HL-60 (cell line): ENCODE results near the gene SPAG9.

Source experiments
- DNase-seq, 2 experiments: peaks; one replicate each; pipeline ENCODE4 v3.0.0-alpha.2; 2010 to 2020; ENCODE audit warnings: low read depth in 1 of 2, low spot score in 1 of 2
- H3K27ac ChIP-seq: fragments of 250-450 bp; sonication (Bioruptor Pico); replicated peaks from 2 replicates; pipeline ENCODE4 v1.5.1; 2020; ENCODE audit warnings: mild to moderate bottlenecking, moderate library complexity
- H3K27me3 ChIP-seq: fragments of 250-450 bp; sonication (Bioruptor Pico); 2 replicates; pipeline ENCODE4 v1.5.1; 2021; ENCODE audit warnings: mild to moderate bottlenecking, moderate library complexity; ENCODE audit not compliant: insufficient read depth, poor library complexity, severe bottlenecking
- H3K4me3 ChIP-seq: replicated peaks from 2 replicates; pipeline ENCODE4 v1.5.1; 2011; ENCODE audit warnings: mild to moderate bottlenecking, control low read depth, low read length; ENCODE audit not compliant: insufficient read depth
- CTCF ChIP-seq: IDR thresholded peaks from one replicate; pipeline ENCODE4 v1.5.1; 2011; ENCODE audit warnings: low read length, control low read depth, inconsistent platforms; ENCODE audit not compliant: insufficient read depth
- GABPA ChIP-seq: IDR thresholded peaks from 2 replicates; pipeline ENCODE4 v1.6.1; 2012; ENCODE audit warnings: low read depth
- POLR2AphosphoS5 ChIP-seq: IDR thresholded peaks from 2 replicates; pipeline ENCODE4 v1.6.1; 2012; ENCODE audit warnings: low read depth
- REST ChIP-seq: IDR thresholded peaks from 2 replicates; pipeline ENCODE4 v1.6.1; 2012; ENCODE audit warnings: low read depth; ENCODE audit not compliant: insufficient replicate concordance
- SPI1 ChIP-seq: IDR thresholded peaks from 2 replicates; pipeline ENCODE4 v1.6.1; 2012; ENCODE audit warnings: low read depth, mild to moderate bottlenecking, borderline replicate concordance

SPAG9 gene

GRCh38 chr17:50922721-50923405 lies 197.8 kb downstream of the SPAG9 start:
- H3K27me3 ChIP-seq = no peaks in the 10 kb centered on the region
- no peak for DNase-seq
- no peak overlapping the region for H3K27ac ChIP-seq
- H3K4me3 ChIP-seq = no peak overlapping the region
- TF ChIP-seq CTCF (no peak), GABPA (no peak), SPI1 (no peak), REST (no peak), POLR2AphosphoS5 (no peak)

GRCh38 chr17:50922107-50922506 lies 198.6 kb downstream of the SPAG9 start:
- no peak for DNase-seq
- TF ChIP-seq CTCF (no peak), SPI1 (no peak), REST (no peak), POLR2AphosphoS5 (no peak), GABPA (no peak)
- Histone ChIP-seq H3K27ac (no peak overlapping the region), H3K27me3 (no peaks in the 10 kb centered on the region), H3K4me3 (no peak overlapping the region)

GRCh38 chr17:50920891-50921586 lies 199.6 kb downstream of the SPAG9 start:
- Histone ChIP-seq H3K27ac (peak overlapping the region; percentile 61), H3K27me3 (no peaks in the 10 kb centered on the region), H3K4me3 (no peak overlapping the region)
- DNase-seq = peak in 1 of 2 experiments; percentile 41
- TF ChIP-seq SPI1 (peak; percentile 93), POLR2AphosphoS5 (no peak)

GRCh38 chr17:50920041-50920410 lies 200.6 kb downstream of the SPAG9 start:
- Histone ChIP-seq H3K27me3 (no peaks in the 10 kb centered on the region), H3K4me3 (no peak overlapping the region), H3K27ac (peak overlapping the region; percentile 33)
- DNase-seq = no peak
- TF ChIP-seq CTCF (no peak), POLR2AphosphoS5 (no peak), REST (no peak), SPI1 (no peak), GABPA (no peak)
